Activated naive CD4-positive, alpha-beta T cell treated with anti-CD3 and anti-CD28 coated beads, Interleukin-2, amount 10 ng/mL, durations not matched to agents 7 days and 5 days (primary cell): Measurements from ENCODE around the gene KLHL33.
A peak's percentile ranks its signal among the peaks of the same experiment; 100 is the strongest.

Experiments used
- CTCF ChIA-PET: fragments of 350-600 bp; sonication (Branson Sonifier 250); formaldehyde crosslinking; loops from one replicate; lab custom pipeline; 2021; ENCODE audit warnings: antibody characterized with exemption; lab: Charles Lee
- DNase-seq: peaks from one replicate; pipeline ENCODE4 v3.0.0-alpha.2; 2020
- H3K27ac Mint-ChIP-seq: one replicate; pipeline ENCODE4 v1.8.0; 2021; ENCODE audit warnings: mild to moderate bottlenecking, moderate library complexity, mixed read lengths
- H3K27me3 Mint-ChIP-seq: one replicate; pipeline ENCODE4 v1.8.0; 2021; ENCODE audit warnings: mild to moderate bottlenecking, mixed read lengths
- H3K36me3 Mint-ChIP-seq: one replicate; pipeline ENCODE4 v1.8.0; 2021; ENCODE audit warnings: mixed read lengths
- H3K4me1 Mint-ChIP-seq: one replicate; pipeline ENCODE4 v1.8.0; 2021; ENCODE audit warnings: mixed read lengths
- H3K4me3 Mint-ChIP-seq: one replicate; pipeline ENCODE4 v1.8.0; 2021; ENCODE audit warnings: mild to moderate bottlenecking, moderate library complexity, mixed read lengths
- H3K9me3 Mint-ChIP-seq: one replicate; pipeline ENCODE4 v1.8.0; 2021; ENCODE audit warnings: mixed read lengths

The KLHL33 gene, protein sequence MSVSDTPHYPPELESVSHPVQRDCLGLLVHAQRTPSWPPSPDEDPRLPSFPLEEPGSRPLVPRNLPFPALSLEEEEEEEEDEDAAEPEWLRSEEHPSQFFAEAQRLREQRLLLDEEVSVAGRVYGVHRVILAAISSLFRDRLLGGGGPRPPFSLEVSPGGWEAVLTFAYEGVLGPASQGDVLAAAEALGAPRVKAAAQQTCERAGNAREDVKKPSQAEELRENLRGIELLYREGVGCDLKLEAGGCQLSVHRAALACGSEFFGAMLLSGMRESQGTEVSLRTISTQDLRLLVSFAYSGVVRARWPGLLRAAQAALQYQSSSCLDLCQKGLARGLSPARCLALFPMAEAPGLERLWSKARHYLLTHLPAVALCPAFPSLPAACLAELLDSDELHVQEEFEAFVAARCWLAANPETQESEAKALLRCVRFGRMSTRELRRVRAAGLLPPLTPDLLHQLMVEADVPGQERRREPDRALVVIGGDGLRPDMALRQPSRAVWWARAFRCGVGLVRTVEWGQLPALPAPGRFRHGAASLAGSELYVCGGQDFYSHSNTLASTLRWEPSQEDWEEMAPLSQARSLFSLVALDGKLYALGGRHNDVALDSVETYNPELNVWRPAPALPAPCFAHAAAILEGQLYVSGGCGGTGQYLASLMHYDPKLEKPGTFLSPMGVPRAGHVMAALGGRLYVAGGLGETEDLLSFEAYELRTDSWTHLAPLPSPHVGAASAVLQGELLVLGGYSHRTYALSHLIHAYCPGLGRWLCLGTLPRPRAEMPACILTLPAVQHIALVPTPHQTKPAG

DNA sequence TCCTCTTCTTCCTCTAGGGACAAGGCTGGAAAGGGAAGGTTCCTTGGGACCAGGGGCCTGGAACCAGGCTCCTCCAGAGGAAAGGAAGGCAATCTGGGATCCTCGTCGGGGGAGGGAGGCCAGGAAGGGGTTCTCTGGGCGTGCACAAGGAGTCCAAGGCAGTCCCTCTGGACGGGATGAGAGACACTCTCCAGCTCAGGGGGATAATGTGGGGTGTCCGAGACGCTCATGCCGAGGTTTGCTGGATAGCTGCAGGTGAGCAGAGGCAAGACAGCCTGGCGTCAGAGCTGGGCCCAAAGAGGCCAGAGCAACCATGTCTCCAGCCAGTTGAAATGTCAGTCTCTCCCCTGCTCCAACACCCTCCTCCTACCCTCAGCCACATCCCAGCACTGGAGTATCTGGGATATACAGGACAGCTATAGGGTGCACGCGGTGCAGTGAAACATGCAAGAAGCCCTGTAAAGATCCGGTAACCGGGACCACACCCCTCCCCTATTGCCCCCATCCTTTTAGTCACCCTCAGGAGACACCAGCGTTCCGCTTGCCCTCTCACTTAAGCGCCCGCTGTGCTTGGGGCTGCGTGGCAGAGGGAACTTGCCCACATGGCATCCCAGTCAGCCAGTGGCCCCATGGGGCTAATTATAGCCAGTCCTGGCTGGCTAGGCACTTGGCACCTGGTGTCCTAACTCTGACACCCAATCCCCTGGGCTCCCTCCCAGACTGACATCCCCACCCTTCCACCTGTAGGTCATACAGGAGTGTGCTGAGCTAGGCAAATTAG, at the start of gene KLHL33:
Gene KLHL33 (minus strand): TSS at position 585 of the 781 bp plus-strand sequence. CDS start 355 bp downstream, at position 230.
- no peak within 1 kb of the TSS for H3K4me3 Mint-ChIP-seq

DNA sequence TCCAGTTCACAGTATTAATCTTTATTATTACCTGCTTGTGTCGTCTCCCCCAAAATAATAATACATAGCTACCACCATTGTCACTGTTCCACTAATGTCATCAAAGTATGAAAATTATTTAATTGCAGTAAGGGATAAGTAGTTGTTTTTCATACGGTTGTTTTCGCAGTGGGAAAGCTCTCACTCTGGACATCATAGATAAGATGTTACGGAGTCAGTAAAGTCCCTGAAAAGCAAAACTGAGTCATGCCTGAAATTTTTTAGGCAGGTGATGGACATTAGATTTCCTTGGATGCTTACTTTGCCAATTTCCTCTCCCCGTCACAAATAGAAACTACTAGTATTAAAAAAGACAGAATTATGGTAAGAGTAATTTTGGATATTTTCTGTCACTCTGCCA, 46.4 kb upstream of the KLHL33 start:
- peaks cover 36% of the 10 kb centered on the region for H3K4me1 Mint-ChIP-seq
- CTCF ChIA-PET = no interaction called here
- no peak overlapping the region for H3K27ac Mint-ChIP-seq
- H3K9me3 Mint-ChIP-seq = no peaks in the 10 kb centered on the region
- DNase-seq = no peak
- peaks cover 23% of the 10 kb centered on the region for H3K36me3 Mint-ChIP-seq
- H3K27me3 Mint-ChIP-seq = no peaks in the 10 kb centered on the region
- H3K4me3 Mint-ChIP-seq = no peak overlapping the region

More for the DNA sequence above, at the start of gene KLHL33:
- Mint-ChIP-seq H3K36me3 (no peaks in the 10 kb centered on the region), H3K9me3 (no peaks in the 10 kb centered on the region), H3K4me1 (peaks cover 9% of the 10 kb centered on the region), H3K27me3 (peaks cover 26% of the 10 kb centered on the region), H3K27ac (no peak within 1 kb of the TSS)
- CTCF ChIA-PET = interaction anchor here (0.7 kb wide), 1 partner anchor 9 kb away, joined by 3 read pairs; no protein-coding TSS in a partner anchor
- DNase-seq = no peak

DNA sequence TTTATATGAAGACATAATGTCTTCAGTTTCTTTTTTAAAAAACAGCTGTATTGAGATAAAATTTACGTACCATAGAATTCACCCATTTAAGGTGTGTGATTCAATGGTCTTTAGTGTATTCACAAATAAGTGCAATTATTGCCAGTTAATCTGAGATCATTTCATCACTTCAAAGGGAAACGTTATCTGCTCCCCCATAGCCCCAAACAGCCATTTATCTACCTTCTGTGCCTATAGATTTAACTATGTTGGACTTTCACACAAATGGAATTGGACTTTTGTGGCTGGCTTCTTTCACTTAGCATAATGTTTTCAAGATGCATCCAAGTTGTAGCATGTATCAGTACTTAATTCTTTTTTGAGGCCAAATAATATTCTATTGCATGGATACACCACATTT, 42.9 kb upstream of the KLHL33 start:
- peaks cover 58% of the 10 kb centered on the region for H3K36me3 Mint-ChIP-seq

DNA sequence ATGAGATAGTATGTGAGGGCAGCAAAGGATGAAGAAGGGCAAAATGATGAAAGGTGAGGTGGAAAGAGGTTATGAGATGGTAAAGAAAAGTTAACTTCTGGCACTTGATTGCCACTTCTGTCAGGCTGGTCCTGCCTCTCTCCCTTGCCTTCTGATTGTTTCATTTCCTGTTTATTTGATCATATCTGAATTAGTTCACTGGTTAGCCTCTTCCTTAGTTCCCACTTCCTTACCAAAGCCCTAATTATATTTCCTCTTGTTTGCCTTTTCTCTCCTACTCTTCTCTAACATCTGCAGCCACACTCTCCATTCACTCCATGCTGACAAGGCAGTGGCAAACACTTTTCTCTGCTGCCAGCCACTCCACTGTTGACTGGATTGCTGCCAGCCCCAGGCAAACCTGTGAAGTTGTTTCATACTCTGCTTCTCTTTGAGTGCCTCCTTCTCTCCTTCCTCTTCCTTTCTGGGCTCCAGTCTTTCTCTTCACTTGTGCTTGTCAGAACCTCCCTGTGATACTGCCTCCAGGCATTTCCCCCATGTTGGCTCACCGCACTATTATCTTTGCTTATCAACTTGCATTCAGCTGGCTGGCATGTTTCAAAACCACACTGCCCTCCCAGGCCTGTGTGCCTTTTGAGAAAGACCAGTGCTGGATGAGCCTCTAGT, 41.4 kb upstream of the KLHL33 start:
- Mint-ChIP-seq H3K9me3 (no peaks in the 10 kb centered on the region), H3K4me1 (peaks cover 71% of the 10 kb centered on the region), H3K27ac (peak overlapping the region; percentile 95), H3K36me3 (peaks cover 69% of the 10 kb centered on the region), H3K27me3 (no peaks in the 10 kb centered on the region), H3K4me3 (peak overlapping the region; percentile 22)
- DNase-seq = peak; percentile 53
- CTCF ChIA-PET = no interaction called here

More for the DNA sequence above, 42.9 kb upstream of the KLHL33 start:
- Mint-ChIP-seq H3K4me3 (no peak overlapping the region), H3K27ac (peak overlapping the region; percentile 50), H3K9me3 (no peaks in the 10 kb centered on the region), H3K27me3 (no peaks in the 10 kb centered on the region), H3K4me1 (peaks cover 59% of the 10 kb centered on the region)
- CTCF ChIA-PET = interaction anchor here (0.6 to 1.3 kb wide), 3 partner anchors 9 to 268 kb away, joined by 3 to 6 read pairs (median 3); partner anchors contain the start of gene PNP
- no peak for DNase-seq

DNA sequence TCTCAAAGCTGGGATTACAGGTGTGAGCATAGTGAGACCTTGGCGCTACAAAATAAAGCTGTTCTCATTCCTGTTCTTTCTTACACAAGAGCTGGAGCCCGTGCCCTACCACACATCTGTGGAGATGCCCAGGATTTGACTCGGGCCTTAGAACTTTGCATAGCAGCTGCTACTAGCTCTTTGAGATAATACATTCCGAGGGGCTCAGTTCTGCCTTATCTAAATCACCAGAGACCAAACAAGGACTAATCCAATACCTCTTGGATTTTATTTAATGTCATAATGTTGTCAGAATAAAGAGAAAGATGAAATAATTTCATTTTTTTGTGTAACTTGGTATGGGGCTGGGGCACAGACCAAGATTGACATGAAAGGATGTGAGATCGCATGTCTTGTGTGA, 40.8 kb upstream of the KLHL33 start:
- Mint-ChIP-seq H3K4me1 (peaks cover 77% of the 10 kb centered on the region), H3K36me3 (peaks cover 74% of the 10 kb centered on the region), H3K4me3 (peak overlapping the region; percentile 22), H3K27me3 (no peaks in the 10 kb centered on the region), H3K27ac (peak overlapping the region; percentile 95), H3K9me3 (no peaks in the 10 kb centered on the region)
- DNase-seq = no peak
- CTCF ChIA-PET = no interaction called here

DNA sequence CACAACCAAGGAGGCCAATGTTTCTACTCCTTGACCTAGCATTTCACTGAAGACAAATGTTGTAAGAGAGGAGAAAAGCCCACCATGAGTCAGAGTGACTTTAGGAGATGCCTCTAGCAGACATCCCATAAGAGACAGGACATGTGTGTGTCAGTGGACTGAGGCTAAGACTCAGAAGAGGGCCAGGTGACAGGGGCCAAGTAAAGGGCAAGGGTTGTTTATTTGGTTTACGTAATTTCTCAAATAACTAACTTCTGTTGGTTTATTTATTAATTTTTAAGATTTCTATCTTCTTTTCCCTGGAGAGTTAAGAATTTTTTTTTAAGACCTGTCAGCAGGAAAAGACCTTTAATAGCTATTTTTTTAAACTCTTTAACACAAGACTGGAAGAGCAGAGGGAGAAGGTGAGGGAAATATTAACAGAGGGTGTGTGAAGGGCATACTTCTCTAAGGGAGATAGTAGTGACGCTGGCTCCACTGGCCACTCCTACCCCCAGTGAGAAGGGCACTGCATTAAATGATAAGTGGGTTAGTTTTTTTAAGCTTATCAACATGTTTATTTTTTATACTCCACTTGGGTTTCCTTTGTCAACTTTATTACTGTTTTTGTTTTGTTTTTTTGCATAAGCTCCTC, 36.7 kb upstream of the KLHL33 start:
- DNase-seq = no peak
- peak overlapping the region; percentile 67 for H3K4me3 Mint-ChIP-seq
- H3K9me3 Mint-ChIP-seq = no peaks in the 10 kb centered on the region
- H3K27me3 Mint-ChIP-seq = peaks cover 3% of the 10 kb centered on the region
- peak overlapping the region; percentile 60 for H3K27ac Mint-ChIP-seq
- H3K36me3 Mint-ChIP-seq = peaks cover 67% of the 10 kb centered on the region
- peaks cover 72% of the 10 kb centered on the region for H3K4me1 Mint-ChIP-seq
- CTCF ChIA-PET = interaction anchor here (0.6 to 1.0 kb wide), 2 partner anchors 11 to 145 kb away, joined by 3 to 5 read pairs; partner anchors contain the start of gene PIP4P1

DNA sequence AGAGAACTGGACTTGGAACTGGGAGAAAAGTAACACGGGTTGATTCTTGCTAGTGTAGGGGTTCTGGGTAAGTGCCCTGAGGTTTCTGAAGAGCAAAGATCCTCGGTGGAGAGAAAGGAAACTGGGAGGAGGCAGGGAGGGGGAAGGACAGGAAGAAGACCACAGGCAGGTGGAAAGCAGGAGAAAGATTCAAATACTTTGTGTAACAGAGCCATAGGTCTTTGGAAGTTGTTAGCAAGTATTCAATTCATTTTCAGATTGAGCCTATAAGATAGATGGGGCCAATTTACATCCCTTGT, 34.6 kb upstream of the KLHL33 start:
- H3K4me3 Mint-ChIP-seq = peak overlapping the region; percentile 88
- no peaks in the 10 kb centered on the region for H3K9me3 Mint-ChIP-seq
- H3K27me3 Mint-ChIP-seq = peaks cover 3% of the 10 kb centered on the region
- no peak for DNase-seq
- peaks cover 51% of the 10 kb centered on the region for H3K4me1 Mint-ChIP-seq
- peaks cover 46% of the 10 kb centered on the region for H3K36me3 Mint-ChIP-seq
- peak overlapping the region; percentile 95 for H3K27ac Mint-ChIP-seq
- CTCF ChIA-PET = interaction anchor here (1.2 to 1.8 kb wide), 3 partner anchors 8 to 55 kb away, joined by 5 to 13 read pairs (median 6); no protein-coding TSS in a partner anchor

DNA sequence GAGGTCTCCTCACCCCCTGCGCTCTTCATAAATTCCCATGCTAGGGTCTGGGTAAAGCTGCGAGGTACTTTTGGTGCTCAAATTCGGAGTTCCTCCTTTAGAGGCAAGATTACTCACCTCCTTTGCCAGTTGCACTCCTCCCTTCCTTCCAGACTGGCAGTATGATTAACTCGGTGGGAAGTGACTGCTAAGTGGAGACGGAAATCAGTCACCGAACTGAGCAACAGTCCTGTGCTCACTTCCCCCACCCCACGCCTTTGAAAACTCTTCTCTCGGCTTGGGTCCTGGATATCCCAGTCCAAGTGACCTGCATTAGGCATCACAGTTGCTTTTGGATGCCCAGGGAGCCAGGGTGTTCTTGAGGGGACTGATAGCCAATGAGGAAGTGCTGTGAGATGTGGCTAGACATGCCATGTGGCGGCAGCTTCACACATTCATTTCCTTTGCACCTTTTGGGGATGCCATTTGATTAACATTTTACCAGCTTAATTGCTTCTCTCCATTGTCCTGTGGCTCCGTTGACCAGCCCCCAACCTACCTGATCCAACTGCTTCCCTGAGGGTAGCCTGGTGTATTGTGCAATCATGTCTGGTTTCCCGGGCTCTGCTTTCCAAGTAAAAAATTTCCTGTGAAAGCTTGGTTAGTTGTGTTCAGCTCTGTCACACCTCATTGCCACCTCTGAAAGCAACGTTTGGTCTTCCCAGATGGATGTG, 34.1 kb upstream of the KLHL33 start:
- H3K27ac Mint-ChIP-seq = peak overlapping the region; percentile 95
- DNase-seq = peak; percentile 60
- H3K4me3 Mint-ChIP-seq = peak overlapping the region; percentile 88
- CTCF ChIA-PET = interaction anchor here (1.1 to 1.8 kb wide), 4 partner anchors 9 to 54 kb away, joined by 3 to 13 read pairs (median 6); no protein-coding TSS in a partner anchor
- H3K27me3 Mint-ChIP-seq = peaks cover 3% of the 10 kb centered on the region
- no peaks in the 10 kb centered on the region for H3K9me3 Mint-ChIP-seq
- peaks cover 46% of the 10 kb centered on the region for H3K4me1 Mint-ChIP-seq
- peaks cover 41% of the 10 kb centered on the region for H3K36me3 Mint-ChIP-seq

DNA sequence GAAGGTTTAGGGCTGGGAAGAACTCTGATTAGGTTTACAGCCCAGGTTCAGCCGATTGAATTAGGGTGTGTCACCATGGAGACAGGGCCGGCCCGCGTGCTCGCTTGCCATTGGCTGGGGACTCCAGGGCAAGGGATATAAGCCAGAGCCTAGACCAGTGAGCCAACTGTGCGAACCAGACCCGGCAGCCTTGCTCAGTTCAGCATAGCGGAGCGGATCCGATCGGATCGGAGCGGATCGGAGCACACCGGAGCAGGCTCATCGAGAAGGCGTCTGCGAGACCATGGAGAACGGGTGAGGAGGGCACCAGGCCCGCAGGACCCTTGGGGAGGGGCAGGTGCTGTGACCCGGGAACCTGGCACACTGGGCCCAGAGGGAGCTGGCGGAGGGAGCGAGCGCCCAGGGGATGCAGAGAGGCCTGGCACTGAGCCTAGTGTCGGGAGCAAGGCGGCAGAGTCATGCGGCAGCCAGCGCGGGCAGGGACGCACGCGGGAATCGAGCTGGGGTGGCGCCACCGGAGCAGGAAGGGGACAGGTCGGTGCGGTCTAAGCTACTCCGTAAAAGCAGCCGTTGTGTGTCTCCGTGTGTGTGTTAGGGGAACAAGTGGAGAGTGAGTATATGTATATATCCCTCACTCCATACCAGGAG, 33.4 kb upstream of the KLHL33 start, which contains the start of gene PNP:
Gene PNP (plus strand): TSS at position 165 of the 648 bp plus-strand sequence. CDS start 119 bp downstream, at position 284.
- peak within 1 kb of the TSS; percentile 95 for H3K27ac Mint-ChIP-seq
- peaks cover 34% of the 10 kb centered on the region for H3K36me3 Mint-ChIP-seq
- DNase-seq = peak; percentile 93
- H3K4me1 Mint-ChIP-seq = peaks cover 39% of the 10 kb centered on the region
- CTCF ChIA-PET = interaction anchor here (0.6 to 1.8 kb wide), 5 partner anchors 9 to 144 kb away, joined by 3 to 13 read pairs (median 5); no protein-coding TSS in a partner anchor
- H3K4me3 Mint-ChIP-seq = peak within 1 kb of the TSS; percentile 88
- H3K9me3 Mint-ChIP-seq = no peaks in the 10 kb centered on the region
- peaks cover 3% of the 10 kb centered on the region for H3K27me3 Mint-ChIP-seq

DNA sequence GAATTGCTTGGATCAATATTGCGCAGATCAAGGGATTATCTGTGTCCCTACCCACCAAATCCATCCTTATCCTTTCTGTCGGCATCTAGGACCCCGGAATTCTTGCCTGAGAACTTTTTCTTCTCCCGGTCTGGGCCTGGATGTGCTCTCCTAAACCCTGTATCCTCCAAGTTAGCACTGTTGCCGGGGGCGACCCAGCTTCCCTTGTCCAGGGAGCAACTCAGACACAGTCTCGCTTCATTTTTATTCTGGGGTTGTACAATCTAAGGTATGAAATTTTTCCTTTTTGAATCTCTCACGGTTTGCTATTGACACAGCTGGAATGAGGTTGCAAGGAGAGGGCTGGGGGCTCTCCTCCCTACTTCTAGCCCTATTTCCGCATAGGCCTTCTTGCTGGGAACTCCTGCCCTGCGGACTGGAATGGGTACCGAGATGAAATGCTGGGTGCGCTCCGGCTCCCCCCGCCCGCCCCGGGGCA, 32.8 kb upstream of the KLHL33 start:
- H3K27ac Mint-ChIP-seq = peak overlapping the region; percentile 95
- H3K9me3 Mint-ChIP-seq = no peaks in the 10 kb centered on the region
- DNase-seq = no peak
- CTCF ChIA-PET = interaction anchor here (1.8 kb wide), 1 partner anchor 10 kb away, joined by 6 read pairs; no protein-coding TSS in a partner anchor
- peaks cover 29% of the 10 kb centered on the region for H3K36me3 Mint-ChIP-seq
- peaks cover 33% of the 10 kb centered on the region for H3K4me1 Mint-ChIP-seq
- H3K27me3 Mint-ChIP-seq = peaks cover 3% of the 10 kb centered on the region
- peak overlapping the region; percentile 88 for H3K4me3 Mint-ChIP-seq

DNA sequence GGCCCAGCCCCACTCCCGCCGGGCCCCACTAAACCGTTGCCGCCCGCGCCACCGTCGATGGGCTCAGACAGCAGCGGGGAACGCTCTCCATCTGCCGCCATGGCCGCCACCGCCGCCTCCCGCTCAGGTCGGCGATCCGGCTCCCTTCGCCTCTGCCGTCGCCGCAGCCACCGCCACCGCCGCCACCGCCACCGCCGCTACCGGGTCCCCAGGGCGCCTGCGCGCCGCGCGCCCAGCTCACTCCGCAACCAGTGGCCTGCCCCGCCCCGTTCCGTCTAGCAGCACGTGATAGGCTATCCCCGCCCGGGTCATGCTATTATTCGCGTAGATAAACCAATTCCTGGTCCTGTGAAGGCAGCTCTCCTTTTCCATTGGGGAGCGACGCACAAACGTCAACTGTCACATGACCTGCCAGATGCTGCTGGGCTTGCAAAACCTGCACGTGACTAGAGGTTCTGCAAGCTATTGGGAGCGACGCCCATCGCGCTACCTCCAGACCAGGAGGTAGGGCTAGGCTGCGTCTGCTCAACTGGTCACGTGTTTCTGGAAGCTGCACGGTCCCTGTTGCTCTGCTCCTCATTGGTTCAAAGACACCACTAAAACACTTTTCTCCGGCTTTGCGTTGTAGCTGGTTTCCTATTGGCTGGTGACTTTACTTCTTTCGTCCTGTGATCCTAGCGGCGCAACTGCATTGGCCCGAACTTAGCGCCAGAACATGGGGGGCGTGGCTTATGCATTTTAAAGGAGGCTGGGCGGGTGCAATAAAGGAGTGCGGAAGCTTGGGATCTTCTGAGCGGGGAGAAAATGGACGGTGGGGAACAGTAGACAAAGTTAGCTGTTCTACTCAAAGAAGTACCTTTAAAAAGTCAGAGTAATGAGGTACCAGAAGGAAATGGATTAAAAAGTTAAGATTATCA, 25.5 kb upstream of the KLHL33 start, which contains the start of gene PIP4P1:
Gene PIP4P1 (minus strand): TSS at position 210 of the 917 bp plus-strand sequence. CDS start 109 bp downstream, at position 101.
- H3K27ac Mint-ChIP-seq = peak within 1 kb of the TSS; percentile 91
- peak within 1 kb of the TSS; percentile 96 for H3K4me3 Mint-ChIP-seq
- H3K4me1 Mint-ChIP-seq = peaks cover 39% of the 10 kb centered on the region
- CTCF ChIA-PET = interaction anchor here (1.1 to 3.1 kb wide), 6 partner anchors 12 to 220 kb away, joined by 3 to 11 read pairs (median 4); no protein-coding TSS in a partner anchor
- H3K27me3 Mint-ChIP-seq = peaks cover 4% of the 10 kb centered on the region
- peaks cover 34% of the 10 kb centered on the region for H3K36me3 Mint-ChIP-seq
- DNase-seq = peak; percentile 98
- no peaks in the 10 kb centered on the region for H3K9me3 Mint-ChIP-seq
